ENCODE data around the gene EXOC8. TPM values are rescaled to one million over a fixed set of nuclear protein-coding genes. Genes with fewer than 3 reads are reported as not detected.

The EXOC8 gene
- total and polyA plus RNA-seq, 8 donors, result 10.9 to 20.4 (median 12.7) TPM

GRCh38 chr1:231312432-231312788, 25.2 kb downstream of the EXOC8 start:
- intact Hi-C loops (cut with DNase I), result no loop called here
- no peak overlapping the region for H3K4me3 ChIP-seq
- H3K9me3 ChIP-seq, result no peaks in the 10 kb centered on the region
- no peak for TF ChIP-seq CTCF (IDR thresholded peaks at IDR 0.05)
- ATAC-seq, result no peak
- no peak for DNase-seq
- H3K4me1 ChIP-seq, result no peaks in the 10 kb centered on the region
- H3K27ac ChIP-seq, result no peak overlapping the region
- no peaks in the 10 kb centered on the region for H3K36me3 ChIP-seq
- no peaks in the 10 kb centered on the region for H3K27me3 ChIP-seq

GRCh38 chr1:231311720-231312431, 25.8 kb downstream of the EXOC8 start:
- Histone ChIP-seq H3K4me3 (no peak overlapping the region), H3K27ac (no peak overlapping the region), H3K27me3 (no peaks in the 10 kb centered on the region), H3K4me1 (no peaks in the 10 kb centered on the region), H3K9me3 (no peaks in the 10 kb centered on the region), H3K36me3 (no peaks in the 10 kb centered on the region)
- DNase-seq (no peak), ATAC-seq (no peak)
- TF ChIP-seq CTCF (IDR thresholded peaks at IDR 0.05), result no peak
- intact Hi-C loops (cut with DNase I), result no loop called here

GRCh38 chr1:231310391-231310934, 27.2 kb downstream of the EXOC8 start:
- DNase-seq, result no peak
- no peaks in the 10 kb centered on the region for H3K4me1 ChIP-seq
- no peaks in the 10 kb centered on the region for H3K36me3 ChIP-seq
- H3K27me3 ChIP-seq, result no peaks in the 10 kb centered on the region
- H3K27ac ChIP-seq, result no peak overlapping the region
- no peaks in the 10 kb centered on the region for H3K9me3 ChIP-seq
- TF ChIP-seq CTCF (IDR thresholded peaks at IDR 0.05), result no peak
- intact Hi-C loops (cut with DNase I), result no loop called here
- no peak for ATAC-seq
- no peak overlapping the region for H3K4me3 ChIP-seq

GRCh38 chr1:231301990-231302389, 35.7 kb downstream of the EXOC8 start:
- no peak overlapping the region for H3K27ac ChIP-seq
- ATAC-seq, result no peak
- H3K9me3 ChIP-seq, result no peaks in the 10 kb centered on the region
- no peaks in the 10 kb centered on the region for H3K36me3 ChIP-seq
- TF ChIP-seq CTCF (IDR thresholded peaks at IDR 0.05), result no peak
- H3K27me3 ChIP-seq, result no peaks in the 10 kb centered on the region
- DNase-seq, result no peak
- intact Hi-C loops (cut with DNase I), result no loop called here
- H3K4me1 ChIP-seq, result no peaks in the 10 kb centered on the region
- no peak overlapping the region for H3K4me3 ChIP-seq

- Histone ChIP-seq H3K9me3 (no peaks in the 10 kb centered on the region), H3K4me1 (no peaks in the 10 kb centered on the region), H3K36me3 (no peaks in the 10 kb centered on the region), H3K4me3 (no peak overlapping the region), H3K27ac (no peak overlapping the region), H3K27me3 (no peaks in the 10 kb centered on the region)
- DNase-seq (no peak), ATAC-seq (no peak)
- intact Hi-C loops (cut with DNase I), result no loop called here
- TF ChIP-seq CTCF (IDR thresholded peaks at IDR 0.05), result no peak
Observed at GRCh38 chr1:231295938-231296337, 41.7 kb downstream of the EXOC8 start.
